ENCODE results near the gene CCDC102A.

CCDC102A gene

GRCh38 chr16:57518922-57519321 is 17.4 kb downstream of the CCDC102A start:
- H3K4me3 ChIP-seq (ENCODE audit: low read depth, low read length) = no peak overlapping the region
- TF ChIP-seq MAX (IDR thresholded peaks at IDR 0.05; ENCODE audit: low read depth, low read length) (no peak), CTCF (IDR thresholded peaks at IDR 0.05; ENCODE audit: low read depth, low read length) (no peak), POLR2A (IDR thresholded peaks at IDR 0.05; ENCODE audit: extremely low read depth, insufficient read length) (no peak), MYC (IDR thresholded peaks at IDR 0.05; ENCODE audit: low read depth, low read length) (no peak)
- no peak for DNase-seq (ENCODE audit: low read depth)

- no peak for TF ChIP-seq MYC (IDR thresholded peaks at IDR 0.05; ENCODE audit: low read depth, low read length)
- TF ChIP-seq CTCF (IDR thresholded peaks at IDR 0.05; ENCODE audit: low read depth, low read length) = no peak
- no peak for TF ChIP-seq MAX (IDR thresholded peaks at IDR 0.05; ENCODE audit: low read depth, low read length)
- no peak for TF ChIP-seq POLR2A (IDR thresholded peaks at IDR 0.05; ENCODE audit: extremely low read depth, insufficient read length)
- no peak for DNase-seq (ENCODE audit: low read depth)
- H3K4me3 ChIP-seq (ENCODE audit: low read depth, low read length) = no peak overlapping the region
These were observed 17.9 kb downstream of the CCDC102A start for GRCh38 chr16:57518520-57518919.

GRCh38 chr16:57517397-57518367 is 18.7 kb downstream of the CCDC102A start:
- DNase-seq (ENCODE audit: low read depth) = no peak
- TF ChIP-seq CTCF (IDR thresholded peaks at IDR 0.05; ENCODE audit: low read depth, low read length) (no peak), MYC (IDR thresholded peaks at IDR 0.05; ENCODE audit: low read depth, low read length) (no peak), MAX (IDR thresholded peaks at IDR 0.05; ENCODE audit: low read depth, low read length) (no peak), POLR2A (IDR thresholded peaks at IDR 0.05; ENCODE audit: extremely low read depth, insufficient read length) (no peak)
- no peak overlapping the region for H3K4me3 ChIP-seq (ENCODE audit: low read depth, low read length)

DNA sequence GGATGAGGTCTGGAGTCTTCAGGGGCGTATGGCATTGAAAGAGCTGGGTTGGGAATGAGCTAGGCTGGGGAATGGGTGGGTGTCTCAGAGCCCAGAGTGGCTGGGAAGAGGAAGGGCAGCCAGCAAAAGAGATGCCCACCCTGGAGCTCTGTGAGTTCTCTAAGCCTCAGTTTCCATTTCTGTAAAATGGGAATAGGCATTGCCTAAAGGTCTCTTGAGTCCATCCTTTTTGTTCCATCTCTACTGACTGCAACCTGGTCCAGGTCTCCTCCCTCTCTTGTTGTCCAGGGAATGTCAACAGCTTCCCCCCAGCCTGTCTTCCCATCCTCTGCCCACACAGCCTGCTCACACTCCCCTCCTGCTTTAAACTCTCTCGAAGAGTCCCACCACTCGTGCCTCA is 19.6 kb downstream of the CCDC102A start:
- no peak overlapping the region for H3K4me3 ChIP-seq (ENCODE audit: low read depth, low read length)
- no peak for TF ChIP-seq MYC (IDR thresholded peaks at IDR 0.05; ENCODE audit: low read depth, low read length)
- no peak for TF ChIP-seq CTCF (IDR thresholded peaks at IDR 0.05; ENCODE audit: low read depth, low read length)
- no peak for TF ChIP-seq POLR2A (IDR thresholded peaks at IDR 0.05; ENCODE audit: extremely low read depth, insufficient read length)
- no peak for TF ChIP-seq MAX (IDR thresholded peaks at IDR 0.05; ENCODE audit: low read depth, low read length)
- DNase-seq (ENCODE audit: low read depth) = no peak

- TF ChIP-seq CTCF (IDR thresholded peaks at IDR 0.05; ENCODE audit: low read depth, low read length) = no peak
- TF ChIP-seq MAX (IDR thresholded peaks at IDR 0.05; ENCODE audit: low read depth, low read length) = no peak
- no peak for TF ChIP-seq MYC (IDR thresholded peaks at IDR 0.05; ENCODE audit: low read depth, low read length)
- no peak for TF ChIP-seq POLR2A (IDR thresholded peaks at IDR 0.05; ENCODE audit: extremely low read depth, insufficient read length)
- no peak overlapping the region for H3K4me3 ChIP-seq (ENCODE audit: low read depth, low read length)
- no peak for DNase-seq (ENCODE audit: low read depth)
These were observed 20.1 kb downstream of the CCDC102A start for GRCh38 chr16:57516176-57516725.
